GM12878 (cell line): ENCODE results near the gene LGMN. TPM values are rescaled to one million over a fixed set of nuclear protein-coding genes. Genes with fewer than 3 reads are reported as not detected.

Experiments
- ATAC-seq: fragments of 200-7000 bp; cut with Tn5 transposase; 3 replicates; pipeline ENCODE4 v1.9.1; 2020; ENCODE audit warnings: mild to moderate bottlenecking, moderate library complexity
- BruUV-seq: library from RNA; stranded (reverse); fragments of 400-500 nt; replicated peaks from 2 replicates; lab custom pipeline; 2021; lab: Mats Ljungman, UMichigan
- CTCF ChIA-PET: fragments of 300-600 bp; sonication (Branson Sonifier 250); formaldehyde crosslinking; extraction: SDS; loops from one replicate; lab custom pipeline; 2021; ENCODE audit warnings: inconsistent platforms; lab: Yijun Ruan, JAX
- POLR2A ChIA-PET: fragments of 350-600 bp; formaldehyde crosslinking; extraction: SDS; loops from one replicate; lab custom pipeline; 2021; ENCODE audit warnings: inconsistent platforms; lab: Charles Lee
- RAD21 ChIA-PET: fragments of 300-600 bp; sonication (Branson Sonifier 250); formaldehyde crosslinking; loops from one replicate; lab custom pipeline; 2023; ENCODE audit warnings: antibody characterized with exemption; ENCODE audit not compliant: unreplicated experiment; lab: Charles Lee
- SMC1A ChIA-PET: fragments of 300-600 bp; sonication (Branson Sonifier 250); formaldehyde crosslinking; loops from one replicate; lab custom pipeline; 2023; ENCODE audit not compliant: unreplicated experiment, uncharacterized antibody; lab: Charles Lee
- DNase-seq: peaks from one replicate; pipeline ENCODE4 v3.0.0-alpha.2; 2011; ENCODE audit warnings: low read depth, low spot score
- FAIRE-seq: peaks from 3 replicates; lab custom pipeline; 2011; peaks lifted over from hg19 to GRCh38; lab: Jason Lieb, UNC
- H2AFZ ChIP-seq: 2 replicates; pipeline ENCODE4 v1.6.0; 2011; ENCODE audit warnings: low read depth, low read length, control low read depth; ENCODE audit not compliant: control insufficient read depth
- H3K27ac ChIP-seq: 2 replicates; pipeline ENCODE4 v1.5.1; 2011; ENCODE audit warnings: control low read depth; ENCODE audit not compliant: control insufficient read depth, insufficient read depth
- H3K27me3 ChIP-seq, 2 experiments: replicated peaks in 1 of 2; 2 replicates each; pipeline versions ENCODE4 v1.6.0 to v1.6.1; 2011; ENCODE audit warnings: low read length in 1 of 2; ENCODE audit not compliant: control insufficient read depth in 2 of 2, insufficient read depth in 2 of 2
- H3K36me3 ChIP-seq, 2 experiments: 2 replicates each; pipeline ENCODE4 v1.5.1; 2011; ENCODE audit warnings: low read length in 1 of 2; ENCODE audit not compliant: control insufficient read depth in 2 of 2, insufficient read depth in 2 of 2
- H3K4me1 ChIP-seq: 2 replicates; pipeline ENCODE4 v1.6.1; 2011; ENCODE audit warnings: mild to moderate bottlenecking, low read length, moderate library complexity, mixed read lengths; ENCODE audit not compliant: control insufficient read depth, insufficient read depth
- H3K4me2 ChIP-seq: 2 replicates; pipeline ENCODE4 v1.6.0; 2011; ENCODE audit warnings: control low read depth; ENCODE audit not compliant: control insufficient read depth, insufficient read depth
- H3K4me3 ChIP-seq: fragments of 200-600 bp; sonication (generic); 2 replicates; pipeline ENCODE4 v1.5.1; 2016
- H3K79me2 ChIP-seq: 2 replicates; pipeline ENCODE4 v1.6.0; 2011; ENCODE audit warnings: low read length; ENCODE audit not compliant: control insufficient read depth, insufficient read depth
- H3K9ac ChIP-seq: 2 replicates; pipeline ENCODE4 v1.8.0; 2011; ENCODE audit warnings: low read length, control low read depth, mixed read lengths; ENCODE audit not compliant: control insufficient read depth, insufficient read depth
- H3K9me3 ChIP-seq: replicated peaks from 3 replicates; pipeline ENCODE4 v1.5.1; 2011; ENCODE audit warnings: mild to moderate bottlenecking, low read length; ENCODE audit not compliant: control insufficient read depth, insufficient read depth
- H4K20me1 ChIP-seq: 2 replicates; pipeline ENCODE4 v1.6.0; 2011; ENCODE audit not compliant: control insufficient read depth, insufficient read depth
- IRF3 ChIP-seq: fragments of 450-650 bp; IDR thresholded peaks from 2 replicates; pipeline ENCODE4 v1.6.1; 2014; ENCODE audit warnings: mild to moderate bottlenecking
- IRF5 ChIP-seq: fragments of 450-650 bp; IDR thresholded peaks from 2 replicates; pipeline ENCODE4 v1.6.1; 2017; ENCODE audit warnings: borderline replicate concordance
- JUNB ChIP-seq: IDR thresholded peaks from 2 replicates; pipeline ENCODE4 v1.6.1; 2016; ENCODE audit warnings: antibody characterized with exemption, mild to moderate bottlenecking
- MXI1 ChIP-seq: fragments of 150-350 bp; IDR thresholded peaks from 2 replicates; pipeline ENCODE4 v1.6.1; 2011; ENCODE audit warnings: low read depth, mild to moderate bottlenecking, inconsistent platforms, low read length, improper control_type of control experiment
- ZBED1 ChIP-seq: IDR thresholded peaks from 2 replicates; pipeline ENCODE4 v1.6.1; 2016; ENCODE audit warnings: borderline replicate concordance
- ZBTB40 ChIP-seq: fragments of 450-650 bp; IDR thresholded peaks from 2 replicates; pipeline ENCODE4 v1.6.1; 2016; ENCODE audit warnings: mild to moderate bottlenecking, moderate library complexity, borderline replicate concordance
- ZNF592 ChIP-seq: fragments of 450-650 bp; IDR thresholded peaks from 2 replicates; pipeline ENCODE4 v1.6.1; 2017; ENCODE audit warnings: mild to moderate bottlenecking, moderate library complexity
- ZNF687 ChIP-seq: fragments of 450-650 bp; IDR thresholded peaks from 2 replicates; pipeline ENCODE4 v1.6.1; 2017; ENCODE audit warnings: mild to moderate bottlenecking, moderate library complexity
- WGBS: methylation state at CpG from one replicate; pipeline ENCODE4 v1.1.6; 2016; ENCODE audit warnings: low lambda C conversion rate; ENCODE audit not compliant: insufficient replicate concordance, insufficient coverage; ENCODE audit errors: missing lambda C conversion rate; 5-methylcytosine and 5-hydroxymethylcytosine counted together
- in situ Hi-C: fragments of 300-500 bp; cut with MboI; formaldehyde crosslinking; loops from 9 replicates; pipeline ENCODE4 v1.14.3; 2018; ENCODE audit warnings: mixed read lengths
- intact Hi-C: fragments of 100-400 bp; cut with micrococcal nuclease; formaldehyde crosslinking; loops from one replicate; pipeline ENCODE4 v1.14.2; 2022; ENCODE audit not compliant: unreplicated experiment
- polyA plus RNA-seq, 11 experiments: library from polyadenylated mRNA; depleted of rRNA in 4 of 11; unstranded in 6 of 11; stranded (reverse) in 5 of 11; fragments of >200 nt; fragmentation: Nextera tagmentation in 4 of 11; fragmentation: Illumina TruSeq in 1 of 11; extraction: Ambion mirVana in 4 of 11; extraction: Trizol in 1 of 11; gene quantifications; 1 replicate in 1 of 11; 2 replicates in 10 of 11; pipeline versions ENCODE4 v1.2.1 to v1.2.3, GENCODE V29; 2011 to 2016; ENCODE audit warnings: inconsistent platforms in 2 of 11, missing spikeins in 2 of 11, low read depth in 1 of 11
- total RNA-seq, 4 experiments: library from RNA; depleted of rRNA in 3 of 4; stranded (reverse); fragments of >200 nt in 3 of 4; fragmentation: Illumina TruSeq in 1 of 4; extraction: Trizol in 1 of 4; gene quantifications; 2 replicates each; pipeline versions ENCODE4 v1.2.1 to v1.2.3, GENCODE V29; 2013 to 2021

LGMN gene
- total and polyA plus RNA-seq, 10 of the 15 experiments (the other 5 are each of a cell fraction or from before 2014, with no cell fraction given) = 0.71 to 192 (median 3.9) TPM

- no peak overlapping the region for H2AFZ ChIP-seq
- SMC1A ChIA-PET = interaction anchor here (2.7 kb wide), 1 partner anchor 12 kb away, joined by 19 read pairs; no protein-coding TSS in a partner anchor
- DNase-seq (no peak), FAIRE-seq (no peak), ATAC-seq (no peak)
- no peaks in the 10 kb centered on the region for H3K36me3 ChIP-seq
- H4K20me1 ChIP-seq = no peaks in the 10 kb centered on the region
- H3K4me2 ChIP-seq = no peak overlapping the region
- CTCF ChIA-PET = interaction anchor here (0.8 kb wide), 1 partner anchor 31 kb away, joined by 4 read pairs; no protein-coding TSS in a partner anchor
- no TSS peak for BruUV-seq
- H3K4me3 ChIP-seq = no peak overlapping the region
- no peak overlapping the region for H3K9ac ChIP-seq
- WGBS = 69% methylated on average over 4 of the region's 4 CpGs
- H3K79me2 ChIP-seq = no peaks in the 10 kb centered on the region
- POLR2A ChIA-PET = interaction anchor here (0.5 to 1.8 kb wide), 2 partner anchors 11 to 16 kb away, joined by 3 to 9 read pairs; no protein-coding TSS in a partner anchor
- RAD21 ChIA-PET = interaction anchor here (1.0 kb wide), 1 partner anchor 42 kb away, joined by 3 read pairs; no protein-coding TSS in a partner anchor
- H3K9me3 ChIP-seq = peaks cover 9% of the 10 kb centered on the region
- in situ Hi-C loops = loop anchor here (25.0 kb wide), 2 partner anchors 1206 to 1394 kb away; no protein-coding TSS in a partner anchor
- H3K27ac ChIP-seq = no peak overlapping the region
- intact Hi-C loops = no loop called here
- H3K4me1 ChIP-seq = peaks cover 28% of the 10 kb centered on the region
- H3K27me3 ChIP-seq = no peaks in the 10 kb centered on the region
- TF ChIP-seq IRF5 = no peak
- TF ChIP-seq JUNB = no peak
- no peak for TF ChIP-seq ZNF687
- TF ChIP-seq ZBTB40 = no peak
- TF ChIP-seq ZBED1 = no peak
- no peak for TF ChIP-seq ZNF592
- no peak for TF ChIP-seq MXI1
- no peak for TF ChIP-seq IRF3
Observed at GRCh38 chr14:92756446-92756845, 8.0 kb upstream of the LGMN start.
